Central memory CD4-positive, alpha-beta T cell (primary cell): ENCODE measurements around the gene COASY.
A peak's percentile ranks its signal among the peaks of the same experiment; 100 is the strongest.
"Not testable (repeated sequence)": the region's sequence is repeated elsewhere in the genome, so short reads cannot be mapped to it uniquely, and the experiment has no call there.

Experiments
- DNase-seq: peaks from one replicate; pipeline ENCODE4 v3.0.0; 2022

COASY gene

GRCh38 chr17:42531455-42532354 is 30.2 kb upstream of the COASY start:
- peak; percentile 47 for DNase-seq

GRCh38 chr17:42535155-42536047 is 26.5 kb upstream of the COASY start:
- no peak for DNase-seq

DNA sequence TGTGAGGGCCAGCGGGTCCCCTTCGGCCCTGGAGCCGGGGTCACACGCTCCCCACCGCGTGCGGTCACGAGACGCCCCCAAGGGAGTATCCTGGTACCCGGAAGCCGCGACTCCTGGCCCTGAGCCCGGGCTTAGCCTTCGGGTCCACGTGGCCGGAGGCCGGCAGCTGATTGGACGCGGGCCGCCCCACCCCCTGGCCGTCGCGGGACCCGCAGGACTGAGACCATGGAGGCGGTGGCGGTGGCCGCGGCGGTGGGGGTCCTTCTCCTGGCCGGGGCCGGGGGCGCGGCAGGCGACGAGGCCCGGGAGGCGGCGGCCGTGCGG is 25.9 kb upstream of the COASY start, which contains the start of gene NAGLU:
TSS of gene NAGLU (plus strand) at position 194 of the 324 bp plus-strand sequence. CDS start at position 226, 32 bp downstream.
- peak; percentile 69 for DNase-seq

DNA sequence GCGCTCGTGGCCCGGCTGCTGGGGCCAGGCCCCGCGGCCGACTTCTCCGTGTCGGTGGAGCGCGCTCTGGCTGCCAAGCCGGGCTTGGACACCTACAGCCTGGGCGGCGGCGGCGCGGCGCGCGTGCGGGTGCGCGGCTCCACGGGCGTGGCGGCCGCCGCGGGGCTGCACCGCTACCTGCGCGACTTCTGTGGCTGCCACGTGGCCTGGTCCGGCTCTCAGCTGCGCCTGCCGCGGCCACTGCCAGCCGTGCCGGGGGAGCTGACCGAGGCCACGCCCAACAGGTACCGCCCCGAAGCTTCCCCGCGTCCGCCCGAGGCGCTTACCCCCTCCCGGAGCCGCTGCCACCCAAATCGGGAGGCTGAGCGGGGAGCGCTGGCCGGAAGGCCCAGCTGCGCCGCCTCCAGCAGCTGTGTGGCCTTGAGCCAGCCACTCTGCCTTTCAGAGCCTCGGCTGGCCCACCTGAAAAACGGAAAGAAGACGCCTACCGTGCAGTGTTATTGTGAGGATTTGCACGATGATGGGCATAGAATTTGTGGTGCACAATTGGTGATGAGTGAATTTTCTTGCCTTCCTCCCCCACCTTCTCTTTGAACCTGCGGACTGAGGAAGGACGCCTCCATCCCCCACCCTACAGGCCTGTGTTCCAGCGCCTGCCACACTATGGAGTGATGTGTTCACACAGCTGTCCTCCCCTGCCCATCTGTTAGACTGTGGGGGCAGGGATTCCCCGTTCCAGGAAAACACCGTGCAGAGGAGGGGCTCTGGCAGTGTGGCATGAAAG is 25.4 kb upstream of the COASY start:
- peak; percentile 51 for DNase-seq

GRCh38 chr17:42537156-42537805 is 24.7 kb upstream of the COASY start:
- no peak for DNase-seq

- DNase-seq = no peak
Observed at GRCh38 chr17:42537826-42538451, 24.0 kb upstream of the COASY start.

- no peak for DNase-seq
Observed at GRCh38 chr17:42538482-42538881, 23.5 kb upstream of the COASY start.

- not testable (repeated sequence) for DNase-seq
Observed at GRCh38 chr17:42540558-42540957, 21.4 kb upstream of the COASY start.

DNA sequence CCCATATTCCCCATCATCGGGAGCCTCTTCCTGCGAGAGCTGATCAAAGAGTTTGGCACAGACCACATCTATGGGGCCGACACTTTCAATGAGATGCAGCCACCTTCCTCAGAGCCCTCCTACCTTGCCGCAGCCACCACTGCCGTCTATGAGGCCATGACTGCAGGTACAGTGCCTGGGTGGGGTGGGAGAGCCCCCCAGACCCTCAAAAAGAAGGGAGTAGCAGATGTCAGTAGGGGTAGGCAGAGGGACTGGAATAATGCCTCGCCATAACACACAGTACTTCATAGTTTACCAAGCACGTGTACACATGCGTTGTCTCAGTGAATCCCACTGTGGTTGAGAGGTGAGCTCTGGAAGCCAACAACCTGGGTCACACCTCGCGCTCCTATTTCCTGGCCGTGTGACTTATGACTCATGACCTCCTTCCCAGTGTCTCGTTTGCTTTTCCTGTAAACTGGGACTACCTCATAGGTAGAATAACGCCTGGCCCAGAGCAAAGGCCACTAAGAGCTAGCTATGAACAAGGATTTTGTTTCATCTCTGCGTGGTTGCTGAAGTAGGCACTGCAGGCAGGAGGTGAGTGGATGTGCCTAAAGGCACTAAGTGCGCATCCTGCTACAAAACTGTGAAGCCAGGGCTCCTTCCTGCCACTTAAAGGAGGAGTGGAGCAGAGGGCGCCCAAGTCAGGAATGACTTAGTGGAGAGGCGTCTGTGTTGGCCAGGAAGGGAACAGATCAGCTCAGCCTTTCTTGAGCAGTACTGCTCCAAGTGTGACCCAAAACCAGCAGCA is 20.7 kb upstream of the COASY start:
- DNase-seq = no peak

- no peak for DNase-seq
Observed at GRCh38 chr17:42543190-42544079, 18.5 kb upstream of the COASY start.

- DNase-seq = no peak
Observed at GRCh38 chr17:42544874-42545283, 17.1 kb upstream of the COASY start.

DNA sequence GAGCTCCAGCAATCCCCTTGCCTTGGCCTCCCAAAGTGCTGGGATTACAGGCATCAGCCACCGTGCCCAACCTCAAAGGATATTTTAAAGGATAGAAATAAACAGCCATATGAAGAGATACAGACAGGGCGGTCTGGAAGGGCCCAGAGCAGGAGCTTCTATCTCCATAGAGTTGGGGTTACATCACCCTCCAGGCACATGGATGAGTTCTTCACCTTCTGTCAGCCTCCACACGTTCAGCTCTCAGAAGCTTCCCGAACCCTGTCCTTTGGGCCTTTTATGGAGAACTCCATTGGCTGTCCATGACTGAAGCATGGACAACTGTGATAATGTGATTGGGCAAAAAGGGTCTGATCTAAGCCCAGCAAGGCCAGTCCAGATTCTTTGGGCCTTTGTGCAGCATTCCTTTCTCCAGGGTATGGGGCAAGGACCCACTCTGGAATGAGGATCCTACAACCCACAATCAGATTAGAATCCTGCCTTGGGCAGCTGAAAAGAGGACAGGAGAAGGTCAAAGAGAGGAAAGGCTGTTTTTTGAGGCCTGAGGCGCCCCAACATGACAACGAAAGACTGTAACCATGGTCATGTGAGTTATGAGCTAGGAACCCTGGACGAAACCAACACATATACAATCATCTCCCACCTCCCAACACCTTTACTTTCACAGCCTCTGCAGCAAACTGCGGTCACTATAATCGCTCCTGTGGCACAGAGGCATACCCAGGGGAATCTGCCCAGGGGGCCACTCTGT is 16.0 kb upstream of the COASY start:
- DNase-seq = not testable (repeated sequence)

GRCh38 chr17:42547001-42547461 is 14.9 kb upstream of the COASY start:
- DNase-seq = no peak

- no peak for DNase-seq
Observed at GRCh38 chr17:42547698-42548069, 14.3 kb upstream of the COASY start.

GRCh38 chr17:42548070-42548837 is 13.7 kb upstream of the COASY start:
- DNase-seq = peak; percentile 69

DNA sequence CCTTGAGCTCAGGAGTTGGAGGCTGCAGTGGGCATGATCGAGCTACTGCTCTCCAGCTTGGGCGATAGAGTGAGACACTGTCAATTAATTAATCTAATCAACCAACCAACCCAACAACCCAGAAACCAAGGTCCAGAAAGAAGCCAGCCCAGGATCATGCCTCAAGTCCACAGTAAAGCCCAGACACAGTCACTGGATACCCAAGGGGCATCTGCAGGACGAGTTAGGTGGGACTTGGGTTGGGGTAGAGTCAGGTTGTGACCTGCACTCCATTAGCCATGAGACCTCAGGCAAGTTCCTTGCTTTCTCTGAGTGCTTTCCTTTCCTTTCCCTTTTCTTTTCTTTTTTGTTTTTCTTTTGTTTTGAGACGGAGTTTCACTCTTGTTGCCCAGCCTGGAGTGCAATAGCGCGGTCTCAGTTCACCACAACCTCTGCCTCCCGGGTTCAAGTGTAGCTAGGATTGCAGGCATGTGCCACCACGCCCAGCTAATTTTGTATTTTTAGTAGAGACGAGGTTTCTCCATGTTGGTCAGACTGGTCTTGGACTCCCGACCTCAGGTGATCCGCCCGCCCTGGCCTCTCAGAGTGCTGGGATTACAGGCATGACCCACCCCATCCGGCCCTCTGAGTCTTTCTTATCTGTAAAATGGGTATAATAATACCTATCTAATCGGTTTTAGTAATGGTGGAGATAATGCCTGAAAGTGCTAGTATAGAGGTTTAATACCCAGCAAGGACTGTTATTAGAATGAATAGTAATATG is 12.8 kb upstream of the COASY start:
- DNase-seq = no peak

DNA sequence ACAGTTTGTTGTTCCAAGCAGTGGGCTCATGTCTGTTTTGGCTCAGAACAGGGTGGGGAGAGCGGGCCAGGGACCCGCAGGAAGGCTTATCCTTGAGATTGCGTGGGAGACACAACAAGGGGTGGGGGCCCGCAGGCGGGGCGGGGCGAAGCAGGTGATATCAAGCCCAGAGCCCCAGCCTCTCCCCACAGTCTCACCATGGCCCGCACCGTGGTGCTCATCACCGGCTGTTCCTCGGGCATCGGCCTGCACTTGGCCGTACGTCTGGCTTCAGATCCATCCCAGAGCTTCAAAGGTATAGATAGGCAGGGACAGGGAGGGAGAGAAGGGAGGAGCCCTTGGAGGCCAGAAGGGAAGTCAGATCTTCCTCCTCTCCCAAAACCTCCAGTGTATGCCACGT is 9.2 kb upstream of the COASY start, which contains the start of gene HSD17B1:
TSS of gene HSD17B1 (plus strand) at position 188 of the 400 bp plus-strand sequence. CDS start at position 199, 11 bp downstream.
- not testable (repeated sequence) for DNase-seq
